ENCODE results near the gene BRINP1.

BRINP1 gene

GRCh38 chr9:119398350-119398749 lies 29.1 kb upstream of the BRINP1 start:
- no peak overlapping the region; the same call in 1 of the 2 replicates for H3K27ac ChIP-seq
- TF ChIP-seq, protein P1, sequence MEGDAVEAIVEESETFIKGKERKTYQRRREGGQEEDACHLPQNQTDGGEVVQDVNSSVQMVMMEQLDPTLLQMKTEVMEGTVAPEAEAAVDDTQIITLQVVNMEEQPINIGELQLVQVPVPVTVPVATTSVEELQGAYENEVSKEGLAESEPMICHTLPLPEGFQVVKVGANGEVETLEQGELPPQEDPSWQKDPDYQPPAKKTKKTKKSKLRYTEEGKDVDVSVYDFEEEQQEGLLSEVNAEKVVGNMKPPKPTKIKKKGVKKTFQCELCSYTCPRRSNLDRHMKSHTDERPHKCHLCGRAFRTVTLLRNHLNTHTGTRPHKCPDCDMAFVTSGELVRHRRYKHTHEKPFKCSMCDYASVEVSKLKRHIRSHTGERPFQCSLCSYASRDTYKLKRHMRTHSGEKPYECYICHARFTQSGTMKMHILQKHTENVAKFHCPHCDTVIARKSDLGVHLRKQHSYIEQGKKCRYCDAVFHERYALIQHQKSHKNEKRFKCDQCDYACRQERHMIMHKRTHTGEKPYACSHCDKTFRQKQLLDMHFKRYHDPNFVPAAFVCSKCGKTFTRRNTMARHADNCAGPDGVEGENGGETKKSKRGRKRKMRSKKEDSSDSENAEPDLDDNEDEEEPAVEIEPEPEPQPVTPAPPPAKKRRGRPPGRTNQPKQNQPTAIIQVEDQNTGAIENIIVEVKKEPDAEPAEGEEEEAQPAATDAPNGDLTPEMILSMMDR (conservative IDR thresholded peaks at IDR 0.05) = no peak

- TF ChIP-seq, protein P1 (conservative IDR thresholded peaks at IDR 0.05) = no peak
- peak overlapping the region; percentile 7; the same call in 1 of the 2 replicates for H3K27ac ChIP-seq
Measured at GRCh38 chr9:119391878-119392277, 22.6 kb upstream of the BRINP1 start.

GRCh38 chr9:119375892-119376291 lies 6.7 kb upstream of the BRINP1 start:
- TF ChIP-seq, protein P1 (conservative IDR thresholded peaks at IDR 0.05) = peak; percentile 76
- H3K27ac ChIP-seq = no peak overlapping the region

GRCh38 chr9:119372951-119373350 lies 3.7 kb upstream of the BRINP1 start:
- TF ChIP-seq, protein P1 (conservative IDR thresholded peaks at IDR 0.05) = no peak
- no peak overlapping the region for H3K27ac ChIP-seq

DNA sequence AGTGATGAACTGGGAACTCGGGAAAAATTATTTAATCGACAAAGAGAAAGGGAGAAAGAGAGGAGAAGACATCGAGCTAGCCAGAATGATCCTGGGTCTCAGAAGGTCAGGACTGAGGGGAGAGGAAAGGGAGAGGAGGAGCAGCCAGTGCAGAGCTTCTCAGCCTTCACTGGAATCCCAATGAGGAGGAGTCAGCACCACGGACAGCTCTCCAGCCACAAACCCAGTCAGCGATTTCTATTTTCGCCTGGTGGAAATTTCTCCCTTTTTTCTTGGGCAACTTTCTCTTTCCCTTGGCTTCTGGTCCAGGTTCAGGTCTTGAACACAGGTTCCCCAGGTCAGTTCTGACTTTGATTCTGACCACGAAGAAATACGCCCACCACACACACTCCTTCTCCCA lies 1.6 kb upstream of the BRINP1 start:
- TF ChIP-seq, protein P1 (conservative IDR thresholded peaks at IDR 0.05) = no peak
- peak overlapping the region; percentile 82; the same call in 1 of the 2 replicates for H3K27ac ChIP-seq

DNA sequence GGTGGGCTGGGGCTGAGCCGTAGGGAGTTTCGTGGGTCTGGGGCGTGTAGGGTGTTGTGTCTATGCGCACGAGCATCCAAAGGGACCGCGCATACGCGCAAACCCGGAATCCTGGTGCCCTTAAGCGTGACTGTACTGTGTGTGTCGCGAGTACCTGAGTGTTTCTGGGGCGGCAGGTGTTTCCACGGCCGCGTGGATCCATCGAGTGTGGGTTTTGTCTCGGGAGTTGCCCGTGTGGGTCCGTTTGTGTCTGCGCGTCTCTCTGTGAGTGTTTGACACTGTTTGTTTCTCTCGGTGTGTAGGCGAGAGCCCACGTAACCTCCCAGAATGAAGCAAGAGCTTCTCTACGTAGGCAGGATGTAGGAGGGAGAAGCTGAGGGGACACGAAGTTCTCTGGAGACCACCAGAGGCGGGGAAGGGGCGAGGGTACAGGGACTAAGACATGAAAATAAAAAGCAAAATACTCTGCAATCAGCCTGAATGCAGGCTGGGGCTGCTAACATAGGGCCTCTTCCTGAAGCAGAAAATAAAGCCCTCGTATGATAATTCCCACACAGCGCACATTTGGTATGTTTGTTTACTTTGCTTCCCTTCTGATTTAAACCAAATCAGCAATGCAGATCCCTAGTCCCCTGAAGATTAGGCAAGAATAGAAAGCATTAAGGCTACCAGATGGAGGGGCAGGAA lies 588 bp upstream of the BRINP1 start:
- TF ChIP-seq, protein P1 (conservative IDR thresholded peaks at IDR 0.05) = no peak
- peak overlapping the region; percentile 82 for H3K27ac ChIP-seq

DNA sequence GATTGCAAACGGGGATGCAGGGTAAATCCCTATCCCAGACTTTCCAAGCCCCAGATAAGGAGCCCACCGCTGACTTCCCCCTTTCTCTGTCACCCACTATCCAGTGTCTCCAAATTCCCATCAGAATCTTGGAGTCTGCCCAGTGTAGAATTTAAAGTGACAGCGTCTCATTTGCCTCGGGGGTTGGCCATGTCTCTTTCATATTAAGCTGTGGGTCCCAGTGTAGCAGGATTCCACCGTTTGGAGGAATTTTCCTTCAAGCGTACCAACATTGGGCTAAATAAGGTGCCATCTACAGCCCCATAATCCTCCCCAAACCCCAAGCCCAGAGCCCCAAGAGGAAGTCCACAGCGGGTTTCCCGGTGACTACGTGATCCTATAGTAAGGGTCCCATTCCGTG lies 1.1 kb downstream of the BRINP1 start:
- H3K27ac ChIP-seq = peak overlapping the region; percentile 82; the same call in 1 of the 2 replicates
- TF ChIP-seq, protein P1 (conservative IDR thresholded peaks at IDR 0.05) = no peak
